H1 (cell line): ENCODE data around the gene MIX23. TPM values are rescaled to one million over a fixed set of nuclear protein-coding genes. Genes with fewer than 3 reads are reported as not detected.

Experiments
- CTCF ChIA-PET: fragments of 300-600 bp; sonication (Branson Sonifier 250); formaldehyde crosslinking; loops from one replicate; lab custom pipeline; 2021; ENCODE audit not compliant: partially characterized antibody; lab: Charles Lee
- POLR2A ChIA-PET: fragments of 300-600 bp; sonication (Branson Sonifier 250); formaldehyde crosslinking; loops from one replicate; lab custom pipeline; 2021; ENCODE audit warnings: inconsistent platforms; ENCODE audit not compliant: partially characterized antibody; lab: Charles Lee
- DNase-seq, 2 experiments: peaks; one replicate each; pipeline versions ENCODE4 v3.0.0 to v3.0.0-alpha.2; 2010 to 2022; ENCODE audit warnings: low spot score in 2 of 2, low read depth in 1 of 2, mixed read lengths in 1 of 2
- FAIRE-seq: peaks from 2 replicates; lab custom pipeline; 2011; peaks lifted over from hg19 to GRCh38; lab: Jason Lieb, UNC
- H2AFZ ChIP-seq: 2 replicates; pipeline ENCODE4 v1.8.1; 2012; ENCODE audit warnings: low read length, inconsistent platforms
- H2AK5ac ChIP-seq: 2 replicates; pipeline ENCODE4 v1.6.1; 2013; ENCODE audit warnings: low read depth, low read length
- H2BK120ac ChIP-seq: replicated peaks from 2 replicates; pipeline ENCODE3; 2013; ENCODE audit warnings: low read depth, low read length, inconsistent platforms
- H2BK12ac ChIP-seq: 2 replicates; pipeline ENCODE4 v1.6.1; 2013; ENCODE audit warnings: low read depth, low read length
- H2BK15ac ChIP-seq: 2 replicates; pipeline ENCODE4 v1.6.1; 2013; ENCODE audit warnings: low read length
- H2BK20ac ChIP-seq: 2 replicates; pipeline ENCODE4 v1.6.1; 2013; ENCODE audit warnings: low read length
- H2BK5ac ChIP-seq: 2 replicates; pipeline ENCODE4 v1.6.1; 2013; ENCODE audit warnings: low read depth, low read length
- H3K14ac ChIP-seq: 2 replicates; pipeline ENCODE4 v1.6.1; 2013; ENCODE audit warnings: inconsistent platforms; ENCODE audit not compliant: insufficient read length
- H3K18ac ChIP-seq: 2 replicates; pipeline ENCODE4 v1.6.1; 2013; ENCODE audit warnings: low read length; ENCODE audit errors: extremely low read depth
- H3K23ac ChIP-seq: 2 replicates; pipeline ENCODE4 v1.6.1; 2013; ENCODE audit warnings: inconsistent platforms; ENCODE audit not compliant: insufficient read length
- H3K23me2 ChIP-seq: 2 replicates; pipeline ENCODE4 v1.6.1; 2013; ENCODE audit warnings: low read depth, low read length
- H3K27ac ChIP-seq: 2 replicates; pipeline ENCODE4 v1.6.1; 2011; ENCODE audit warnings: low read depth, low read length, inconsistent platforms
- H3K27me3 ChIP-seq, 4 experiments: replicated peaks in 1 of 4; 1 replicate in 1 of 4; 2 replicates in 3 of 4; pipeline versions ENCODE4 v1.6.1 to v1.8.1; 2011 to 2013; ENCODE audit warnings: low read length in 3 of 4, mild to moderate bottlenecking in 3 of 4, inconsistent platforms in 2 of 4, mixed read lengths in 2 of 4, moderate library complexity in 1 of 4; ENCODE audit not compliant: control insufficient read depth in 3 of 4, insufficient read depth in 3 of 4; ENCODE audit errors: extremely low read depth in 1 of 4
- H3K36me3 ChIP-seq, 4 experiments: 2 replicates each; pipeline versions ENCODE4 v1.6.1 to v1.8.1; 2011 to 2013; ENCODE audit warnings: mild to moderate bottlenecking in 4 of 4, low read length in 3 of 4, moderate library complexity in 2 of 4, control low read depth in 1 of 4, inconsistent platforms in 1 of 4; ENCODE audit not compliant: insufficient read depth in 4 of 4, control insufficient read depth in 2 of 4
- H3K4ac ChIP-seq: replicated peaks from 2 replicates; pipeline ENCODE3; 2013; ENCODE audit warnings: low read length, low read depth, mixed read lengths, inconsistent platforms; ENCODE audit not compliant: insufficient read length
- H3K4me1 ChIP-seq, 4 experiments: replicated peaks in 1 of 4; 1 replicate in 1 of 4; 2 replicates in 3 of 4; pipeline versions ENCODE4 v1.6.1 to v1.8.1; 2011 to 2013; ENCODE audit warnings: low read length in 3 of 4, inconsistent platforms in 2 of 4, mixed read lengths in 1 of 4; ENCODE audit not compliant: insufficient read depth in 4 of 4, control insufficient read depth in 3 of 4
- H3K4me2 ChIP-seq, 2 experiments: 2 replicates each; pipeline versions ENCODE4 v1.6.1 to v1.8.1; 2011 to 2013; ENCODE audit warnings: low read depth in 2 of 2, low read length in 2 of 2, control low read depth in 1 of 2, inconsistent platforms in 1 of 2, mild to moderate bottlenecking in 1 of 2; ENCODE audit not compliant: insufficient read depth in 1 of 2
- H3K4me3 ChIP-seq, 4 experiments: fragments of 200-600, 300-600 bp in 1 of 4; sonication (generic), shearing (Covaris generic), sonication (Bioruptor Twin) in 1 of 4; 2 replicates each; pipeline versions ENCODE4 v1.5.1 to v1.8.1; 2011 to 2016; ENCODE audit warnings: low read length in 4 of 4, low read depth in 3 of 4, control low read depth in 2 of 4, inconsistent platforms in 2 of 4, mild to moderate bottlenecking in 2 of 4, mixed read lengths in 1 of 4, moderate library complexity in 1 of 4; ENCODE audit not compliant: insufficient read depth in 2 of 4; ENCODE audit errors: extremely low read depth in 1 of 4
- H3K56ac ChIP-seq: replicated peaks from 2 replicates; pipeline ENCODE3; 2013; ENCODE audit warnings: low read depth, mild to moderate bottlenecking, mixed read lengths, low read length, inconsistent platforms; ENCODE audit not compliant: insufficient read length
- H3K79me1 ChIP-seq: 2 replicates; pipeline ENCODE4 v1.6.1; 2013; ENCODE audit warnings: low read depth, low read length, control low read depth
- H3K79me2 ChIP-seq, 2 experiments: 2 replicates each; pipeline versions ENCODE4 v1.6.1 to v1.8.1; 2012 to 2013; ENCODE audit warnings: low read length in 2 of 2, mild to moderate bottlenecking in 2 of 2, inconsistent platforms in 1 of 2; ENCODE audit not compliant: insufficient read depth in 2 of 2, control insufficient read depth in 1 of 2
- H3K9ac ChIP-seq, 4 experiments: replicated peaks in 1 of 4; 1 replicate in 1 of 4; 2 replicates in 3 of 4; pipeline versions ENCODE4 v1.6.1 to v1.8.1; 2011 to 2013; ENCODE audit warnings: low read depth in 3 of 4, low read length in 3 of 4, control low read depth in 2 of 4, mild to moderate bottlenecking in 2 of 4, moderate library complexity in 2 of 4, inconsistent platforms in 1 of 4; ENCODE audit errors: extremely low read depth in 1 of 4
- H3K9me3 ChIP-seq, 2 experiments: 2 replicates each; pipeline versions ENCODE4 v1.6.1 to v1.8.1; 2012 to 2013; ENCODE audit warnings: mild to moderate bottlenecking in 2 of 2, moderate library complexity in 2 of 2, control low read depth in 1 of 2, inconsistent platforms in 1 of 2, low read depth in 1 of 2, low read length in 1 of 2, mixed read lengths in 1 of 2; ENCODE audit not compliant: insufficient read depth in 2 of 2
- H4K20me1 ChIP-seq, 2 experiments: replicated peaks in 1 of 2; 2 replicates each; pipeline versions ENCODE3 to v1.8.1; 2011 to 2013; ENCODE audit warnings: inconsistent platforms in 2 of 2, low read length in 2 of 2, mild to moderate bottlenecking in 1 of 2; ENCODE audit not compliant: insufficient read depth in 2 of 2, control insufficient read depth in 1 of 2
- H4K5ac ChIP-seq: 2 replicates; pipeline ENCODE4 v1.6.1; 2013; ENCODE audit warnings: low read length, low read depth, mixed read lengths, inconsistent platforms; ENCODE audit not compliant: insufficient read length
- H4K8ac ChIP-seq: 2 replicates; pipeline ENCODE4 v1.8.0; 2013; ENCODE audit warnings: mild to moderate bottlenecking, moderate library complexity, low read length, inconsistent platforms; ENCODE audit not compliant: insufficient read depth; ENCODE audit errors: extremely low read depth
- H4K91ac ChIP-seq: replicated peaks from 2 replicates; pipeline ENCODE3; 2013; ENCODE audit warnings: low read length, mixed read lengths, inconsistent platforms; ENCODE audit not compliant: insufficient read length
- RFX5 ChIP-seq: IDR thresholded peaks from 2 replicates; pipeline ENCODE4 v1.6.1; 2011; ENCODE audit warnings: low read depth, low read length, improper control_type of control experiment, borderline replicate concordance
- SUZ12 ChIP-seq: fragments of 200-600 bp; sonication (generic); IDR thresholded peaks from 2 replicates; pipeline ENCODE4 v1.6.1; 2012; ENCODE audit warnings: mild to moderate bottlenecking, inconsistent platforms, low read length, moderate library complexity, mixed read lengths
- WGBS, 2 experiments: shearing (Covaris generic) in 1 of 2; methylation state at CpG; one replicate each; pipeline versions ENCODE4 v1.1.6 to v1.1.7; 2013 to 2015; ENCODE audit warnings: low lambda C conversion rate in 2 of 2, mixed read lengths in 2 of 2, inconsistent platforms in 1 of 2, low coverage in 1 of 2, missing lambda C conversion rate in 1 of 2; ENCODE audit not compliant: insufficient replicate concordance in 2 of 2, insufficient coverage in 1 of 2, insufficient read length in 1 of 2; ENCODE audit errors: extremely low coverage in 1 of 2, missing lambda C conversion rate in 1 of 2; 5-methylcytosine and 5-hydroxymethylcytosine counted together
- polyA plus RNA-seq, 7 experiments: library from polyadenylated mRNA; depleted of rRNA in 3 of 7; stranded (reverse) in 5 of 7; unstranded in 2 of 7; fragments of >200 nt in 5 of 7; fragments of 200-250 nt in 2 of 7; gene quantifications; 1 replicate in 5 of 7; 2 replicates in 1 of 7; 4 replicates in 1 of 7; pipeline versions ENCODE4 v1.2.1 to v1.2.3, GENCODE V29; 2011 to 2013; ENCODE audit warnings: missing spikeins in 2 of 7, mixed read lengths in 2 of 7
- total RNA-seq: library from RNA; stranded (reverse); fragmentation: NEBNext Ultra II Directional; extraction: Animal tissue kit (Norgen Biotek cat#: 25700); gene quantifications from 2 replicates; pipeline ENCODE4 v1.2.1, GENCODE V29; 2021

MIX23 gene
- total and polyA plus RNA-seq, 2 of the 8 experiments (the other 6 are each of a cell fraction or from before 2014, with no cell fraction given): 22.1 to 69.6 TPM

DNA sequence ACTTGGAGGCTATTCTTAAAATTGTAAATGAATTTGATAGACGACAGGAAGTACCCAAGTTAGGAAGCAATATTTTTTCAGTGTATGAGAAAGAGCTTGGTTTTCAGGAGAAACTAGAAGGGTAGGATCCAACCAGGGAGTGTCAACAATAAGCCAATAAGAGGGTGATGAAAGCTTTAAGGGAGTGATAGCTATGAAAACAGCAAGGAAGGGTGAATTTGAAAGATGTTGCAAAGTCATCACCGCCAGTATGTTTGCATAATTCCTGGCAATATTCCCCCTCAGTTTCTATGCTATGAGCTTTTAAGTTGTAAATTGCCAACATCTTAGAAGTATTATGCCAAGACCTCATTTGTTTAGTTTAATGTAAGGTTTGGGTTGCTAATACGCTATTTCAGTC lies 69.8 kb downstream of the MIX23 start:
- Histone ChIP-seq H2AFZ (no peak overlapping the region), H2BK12ac (no peak overlapping the region), H3K9me3 (no peaks in the 10 kb centered on the region), H3K14ac (no peak overlapping the region), H3K36me3 (no peaks in the 10 kb centered on the region), H4K8ac (no peak overlapping the region), H2BK20ac (no peak overlapping the region), H2AK5ac (no peak overlapping the region), H4K5ac (no peak overlapping the region), H3K18ac (no peak overlapping the region), H3K4me3 (no peak overlapping the region), H4K91ac (no peak overlapping the region), H3K9ac (no peak overlapping the region), H3K4me1 (peaks cover 0 to 3% (median 1%) of the 10 kb centered on the region in 4 experiments; a peak in 3 of 7 replicates), H3K23ac (no peak overlapping the region), H3K27ac (no peak overlapping the region), H2BK120ac (no peak overlapping the region), H3K4ac (no peak overlapping the region), H2BK15ac (no peak overlapping the region), H3K79me1 (no peaks in the 10 kb centered on the region), H2BK5ac (no peak overlapping the region), H3K23me2 (0 out of 2 replicates have a peak, but pooled peaks cover 2% of the 10 kb centered on the region), H3K4me2 (no peak overlapping the region), H3K56ac (no peak overlapping the region), H3K79me2 (no peaks in the 10 kb centered on the region), H4K20me1 (no peaks in the 10 kb centered on the region), H3K27me3 (no peaks in the 10 kb centered on the region; a peak in 1 of 7 replicates)
- CTCF ChIA-PET: interaction anchor here (0.5 to 5.5 kb wide), 8 partner anchors 12 to 211 kb away, joined by 3 to 25 read pairs (median 4); partner anchors contain the start of gene CSTA
- no peak for FAIRE-seq
- POLR2A ChIA-PET: no interaction called here
- TF ChIP-seq RFX5: no peak
- no peak for TF ChIP-seq SUZ12
- no peak for DNase-seq
- 83% methylated on average over 3 of the region's 3 CpGs; no CpG with 5 or more reads in 1 of the 2 experiments for WGBS, 2 experiments
